HTERT RPE-1 (cell line): ENCODE data around the gene C6orf89.

ENCODE experiments used
- in situ Hi-C: fragments of 300-500 bp; cut with MboI; formaldehyde crosslinking; loops from 4 replicates; pipeline ENCODE4 v1.14.3; 2020; ENCODE audit warnings: low sequenced_read_pairs

Gene C6orf89

DNA sequence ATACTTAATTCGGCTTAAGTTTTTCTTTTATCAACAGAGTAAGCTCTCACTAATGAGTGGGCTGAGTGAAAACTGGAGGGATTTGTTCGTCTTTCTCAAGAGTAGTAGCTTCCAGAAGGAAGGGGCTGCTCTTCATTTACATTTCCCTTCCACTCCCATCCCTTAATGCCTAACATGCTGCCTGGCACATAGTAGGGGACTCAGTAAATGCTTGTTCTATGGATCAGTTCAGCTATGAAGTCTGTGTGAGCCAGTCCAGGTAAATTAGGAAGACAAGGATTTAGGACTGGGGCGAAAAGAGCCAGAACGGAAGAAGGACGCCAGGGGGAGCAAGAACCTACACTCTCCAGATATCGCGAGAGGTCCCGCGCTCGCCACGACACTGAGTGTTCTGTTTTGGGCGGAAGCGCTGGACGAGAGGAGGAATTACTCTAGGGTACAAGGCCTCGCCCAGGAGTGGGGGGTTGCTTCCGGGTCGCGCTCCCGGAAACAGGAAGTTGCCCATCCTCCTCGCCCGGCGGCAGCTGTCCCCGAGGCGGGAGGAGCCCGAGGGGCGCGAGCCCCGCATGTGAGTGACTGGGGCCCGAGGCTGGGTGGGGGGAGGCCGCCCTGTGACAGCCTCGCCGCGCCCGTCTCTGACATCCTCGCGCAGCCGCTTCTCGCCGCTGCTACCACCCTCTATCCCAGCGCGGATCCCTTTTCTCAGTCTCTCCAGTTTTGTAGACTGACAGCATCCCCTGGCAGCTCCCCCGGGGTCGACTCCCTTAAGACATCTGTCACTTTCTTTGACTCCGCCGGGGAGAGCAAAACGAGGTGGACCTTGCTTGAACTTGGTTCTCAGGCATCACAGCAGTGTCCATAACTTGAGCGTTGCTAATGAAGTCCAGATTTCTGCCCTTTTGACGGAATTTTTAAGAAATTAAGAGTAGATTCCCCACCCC, at the start of gene C6orf89:
C6orf89 (plus strand) TSS at position 492 of the 941 bp plus-strand sequence. CDS start 13,493 bp downstream, outside the sequence.
- in situ Hi-C loops, result no loop called here

- in situ Hi-C loops, result no loop called here
These were observed 49.4 kb upstream of the C6orf89 start for GRCh38 chr6:36836111-36837021.

- in situ Hi-C loops, result no loop called here
These were observed 48.8 kb upstream of the C6orf89 start for GRCh38 chr6:36837022-36837339.

- in situ Hi-C loops, result no loop called here
These were observed 48.1 kb upstream of the C6orf89 start for GRCh38 chr6:36837686-36838085.

- in situ Hi-C loops, result no loop called here
These were observed 46.6 kb upstream of the C6orf89 start, which contains the start of gene CPNE5 for GRCh38 chr6:36838896-36839748. Gene CPNE5 (minus strand): TSS chr6:36839444. CDS start chr6:36839377, 67 bp downstream.

DNA sequence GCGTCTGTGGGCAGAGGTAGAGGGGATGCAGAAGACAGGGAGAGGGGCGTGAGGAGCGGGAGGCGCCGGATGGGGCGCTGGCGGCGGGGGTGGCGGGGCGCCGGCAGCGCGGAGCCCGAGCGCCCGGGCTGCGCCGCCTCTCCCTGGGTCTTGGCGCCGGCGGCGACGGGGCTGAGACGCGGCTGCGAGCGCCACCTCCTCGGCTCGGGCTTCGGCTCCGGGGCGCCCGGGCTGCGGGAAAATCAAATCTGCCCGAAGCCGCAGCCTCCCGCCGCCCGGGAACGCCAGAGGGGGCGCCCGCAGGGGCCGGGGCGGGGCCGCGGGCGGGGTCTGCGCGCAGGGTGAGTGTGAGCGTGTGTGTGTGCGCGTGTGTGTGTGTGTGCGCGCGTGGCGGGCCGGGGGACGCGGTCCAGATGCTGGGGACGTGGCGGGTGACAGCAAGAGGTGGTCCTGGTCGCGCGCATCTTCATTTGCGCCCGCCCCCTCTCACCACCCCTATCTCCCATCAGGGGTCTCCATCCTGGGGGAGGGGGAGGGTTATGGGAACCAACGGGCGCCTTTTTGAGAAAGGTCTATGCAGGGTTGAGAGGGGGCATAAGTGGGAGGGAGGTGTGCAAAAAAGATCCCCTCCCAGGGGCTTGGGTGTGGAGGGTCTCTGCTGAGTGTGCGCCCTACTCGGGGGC, 45.9 kb upstream of the C6orf89 start:
- in situ Hi-C loops, result no loop called here

DNA sequence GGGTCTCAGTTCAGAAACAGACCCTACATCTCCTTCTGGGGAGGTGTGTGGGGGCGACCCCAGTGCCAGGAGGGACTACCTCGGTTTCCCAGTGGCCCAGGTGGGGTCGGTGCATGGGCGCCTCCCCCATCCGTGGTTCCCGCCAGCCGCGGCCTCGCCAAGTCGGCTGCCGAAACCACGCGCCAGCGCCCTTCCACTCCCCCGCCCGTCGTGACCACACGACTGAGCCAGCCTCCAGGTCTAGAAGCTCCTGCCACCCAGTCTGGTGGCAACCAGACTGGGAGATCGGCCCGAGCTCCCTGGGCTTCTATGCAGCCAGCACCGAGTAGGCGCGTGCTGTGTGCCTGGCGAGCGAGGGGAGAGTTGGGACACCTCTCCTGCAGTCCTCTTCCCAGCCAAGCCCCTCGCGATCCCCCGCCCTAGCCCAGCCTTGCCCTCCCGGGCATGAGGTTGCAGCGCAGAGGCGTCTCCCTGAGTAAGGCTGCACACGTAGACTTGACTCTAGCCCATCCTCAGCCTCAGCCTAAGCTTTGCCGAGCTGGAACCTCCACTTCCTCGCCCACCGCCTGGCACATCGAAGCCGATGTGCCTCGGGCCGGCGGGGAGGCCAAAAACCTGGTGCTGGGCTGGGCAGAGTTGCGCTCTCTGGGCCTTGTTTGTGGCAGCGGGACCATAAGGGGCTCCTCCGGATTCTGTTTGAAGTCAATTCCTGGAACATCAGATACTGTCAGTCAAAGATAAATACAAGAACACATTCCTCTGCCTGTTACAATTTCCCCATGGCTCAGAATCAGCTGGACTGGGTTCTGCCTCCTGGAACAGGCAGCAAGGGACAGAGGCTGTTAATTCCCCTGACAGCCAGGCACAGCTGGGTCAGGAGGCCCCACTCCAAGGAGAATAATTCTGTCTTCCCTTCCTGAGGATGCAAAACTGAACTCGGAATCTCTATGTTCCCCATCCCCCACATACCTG, 45.0 kb upstream of the C6orf89 start:
- in situ Hi-C loops, result no loop called here

- in situ Hi-C loops, result no loop called here
These were observed 44.0 kb upstream of the C6orf89 start for GRCh38 chr6:36841756-36842155.

DNA sequence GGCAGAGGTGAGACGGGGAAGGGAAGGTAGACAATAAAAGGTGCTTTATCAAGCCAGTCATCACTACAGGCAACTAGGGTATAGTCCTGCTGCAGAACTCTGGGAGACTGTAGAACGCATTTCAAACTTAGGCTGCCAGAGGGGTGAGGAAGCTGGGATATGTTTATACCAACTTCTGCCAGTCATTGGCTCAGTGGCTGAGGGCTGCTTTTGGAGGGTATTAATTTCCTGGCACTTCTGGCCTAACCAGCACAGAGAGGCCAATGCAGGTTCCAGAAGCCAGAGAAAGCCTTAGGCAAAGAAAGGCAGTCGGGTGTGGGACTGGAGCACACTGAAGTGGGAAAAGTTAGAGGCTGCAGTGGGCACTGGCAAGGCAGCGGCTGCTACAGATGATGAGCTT, 42.6 kb upstream of the C6orf89 start:
- in situ Hi-C loops, result no loop called here

DNA sequence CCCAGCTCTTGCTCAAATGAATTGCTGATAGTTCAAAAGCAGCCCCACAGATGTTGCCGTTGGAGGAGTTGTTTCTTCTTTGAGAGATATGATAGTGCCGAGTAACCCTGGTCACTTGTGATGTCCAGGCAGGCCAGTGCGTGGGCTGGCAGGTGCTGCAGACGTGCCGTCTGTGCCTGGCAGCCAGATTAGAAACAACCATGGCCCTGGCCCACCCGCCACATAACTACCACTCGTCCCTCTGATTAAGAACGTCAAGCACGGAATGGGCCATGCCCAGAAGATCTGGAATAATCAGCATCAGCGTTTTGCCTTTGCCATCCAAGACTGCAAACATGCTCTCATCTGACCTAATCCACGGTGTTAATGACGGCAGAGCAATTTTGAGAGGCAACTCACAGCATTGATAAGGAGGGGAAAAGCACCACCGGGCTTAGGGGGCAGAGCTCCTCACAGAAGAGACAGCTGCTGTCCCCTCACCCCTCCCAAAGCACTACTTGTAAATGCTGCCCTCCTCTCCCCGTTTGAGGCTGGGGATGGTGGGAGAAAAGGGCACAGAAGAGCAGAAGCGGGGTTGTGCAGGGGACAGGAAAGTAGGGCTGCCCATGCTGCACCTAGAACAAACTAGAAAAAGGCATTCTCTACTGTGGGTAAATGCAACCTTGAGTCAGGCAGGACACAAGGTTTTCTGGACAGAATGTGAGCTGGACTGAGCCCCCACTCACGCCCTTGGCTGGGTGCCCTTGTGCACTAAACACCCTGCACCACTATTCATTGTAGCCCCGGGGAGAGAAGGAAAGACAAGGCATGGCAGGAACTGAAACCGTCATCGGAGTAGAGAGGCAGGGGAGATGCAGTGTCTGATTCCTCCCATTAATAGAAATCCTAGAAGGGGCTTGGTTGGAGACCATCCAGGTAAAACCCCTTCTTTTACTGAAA, 41.3 kb upstream of the C6orf89 start:
- in situ Hi-C loops, result no loop called here

DNA sequence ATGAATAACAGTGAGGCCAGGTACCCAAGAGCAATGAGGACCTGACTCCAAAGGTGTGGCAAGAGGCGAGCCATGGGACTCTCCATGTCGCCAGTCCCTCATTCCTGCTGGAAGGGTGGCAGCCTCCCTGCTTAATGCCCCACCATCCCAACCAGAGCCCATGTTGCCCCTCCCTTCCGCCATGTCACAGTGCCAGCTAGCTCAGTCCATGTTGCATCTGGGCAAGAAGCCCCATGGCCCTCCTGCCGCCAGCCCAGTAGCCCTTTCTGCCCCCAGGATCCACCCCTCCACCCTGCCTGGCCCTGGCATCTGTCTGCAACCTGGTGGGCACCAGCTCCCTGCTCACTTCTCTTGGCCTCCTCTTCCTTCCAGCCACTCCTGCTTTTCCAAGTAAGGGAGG, 40.5 kb upstream of the C6orf89 start:
- in situ Hi-C loops, result no loop called here

- in situ Hi-C loops, result no loop called here
These were observed 38.6 kb upstream of the C6orf89 start for GRCh38 chr6:36847152-36847551.

- in situ Hi-C loops, result no loop called here
These were observed 37.8 kb upstream of the C6orf89 start for GRCh38 chr6:36847991-36848390.

- in situ Hi-C loops, result no loop called here
These were observed 36.9 kb upstream of the C6orf89 start for GRCh38 chr6:36848658-36849441.

GRCh38 chr6:36850021-36850420, 35.7 kb upstream of the C6orf89 start:
- in situ Hi-C loops, result no loop called here

GRCh38 chr6:36851149-36851614, 34.6 kb upstream of the C6orf89 start:
- in situ Hi-C loops, result no loop called here

GRCh38 chr6:36851626-36852025, 34.1 kb upstream of the C6orf89 start:
- in situ Hi-C loops, result no loop called here
